Vagina (tissue), 2 donors: Measurements from ENCODE around the gene PIAS4.

Experiments used
- POLR2AphosphoS5 ChIP-seq, 2 donors: sonication (generic); formaldehyde crosslinking; IDR thresholded peaks; one replicate each; pipeline ENCODE4 v1.9.0; 2017; ENCODE audit warnings: antibody characterized with exemption in 2 of 2, mild to moderate bottlenecking in 2 of 2, low read depth in 1 of 2; ENCODE audit not compliant: insufficient read depth in 1 of 2
- TF ChIP-seq, protein P1 (sequence below), 3 experiments: fragments of 450-650 bp in 2 of 3; fragments of 200-600 bp in 1 of 3; sonication (generic) in 1 of 3; IDR thresholded peaks; one replicate each; pipeline ENCODE4 v1.5.1; 2017 to 2019; ENCODE audit warnings: antibody characterized with exemption in 3 of 3, mild to moderate bottlenecking in 2 of 3, moderate library complexity in 2 of 3

DNA sequence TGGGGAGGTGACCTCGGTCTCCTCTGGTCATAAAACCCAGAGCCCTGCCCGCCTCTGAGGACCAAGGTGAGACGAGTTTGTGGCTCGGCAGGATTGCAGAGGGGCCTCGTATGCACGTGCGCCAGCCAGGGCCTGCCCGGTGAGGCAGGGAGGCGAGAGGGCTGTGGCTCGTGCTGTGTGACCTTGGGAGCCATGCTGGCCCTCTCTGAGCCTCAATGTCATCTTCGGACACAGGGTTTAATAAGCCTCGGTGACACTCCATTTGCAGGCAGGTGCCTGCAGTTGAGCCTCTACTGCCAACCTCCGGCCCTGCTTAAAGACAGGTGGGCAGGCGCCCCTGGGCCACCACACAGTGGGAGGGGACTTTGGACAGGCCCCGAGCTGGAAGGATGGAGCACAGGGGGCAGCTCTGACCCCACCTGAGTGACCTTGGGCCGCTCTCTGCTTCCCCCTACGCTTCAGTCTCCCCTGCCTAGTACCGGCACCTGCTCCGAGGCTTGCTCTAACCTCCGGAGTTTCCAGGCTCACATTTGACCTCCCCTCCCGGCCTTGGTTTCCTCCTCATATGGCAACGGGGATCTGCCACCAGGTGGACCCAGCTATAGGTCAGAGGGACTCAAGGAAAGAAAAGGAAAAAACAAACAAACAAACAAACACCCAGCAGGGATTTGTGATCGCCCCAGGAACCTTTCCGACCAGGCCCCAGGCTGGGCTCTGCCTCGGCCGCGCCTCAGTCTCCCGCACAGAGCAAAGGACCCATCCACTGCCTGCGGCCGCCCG, 56.0 kb downstream of the PIAS4 start:
- TF ChIP-seq, protein P1, sequence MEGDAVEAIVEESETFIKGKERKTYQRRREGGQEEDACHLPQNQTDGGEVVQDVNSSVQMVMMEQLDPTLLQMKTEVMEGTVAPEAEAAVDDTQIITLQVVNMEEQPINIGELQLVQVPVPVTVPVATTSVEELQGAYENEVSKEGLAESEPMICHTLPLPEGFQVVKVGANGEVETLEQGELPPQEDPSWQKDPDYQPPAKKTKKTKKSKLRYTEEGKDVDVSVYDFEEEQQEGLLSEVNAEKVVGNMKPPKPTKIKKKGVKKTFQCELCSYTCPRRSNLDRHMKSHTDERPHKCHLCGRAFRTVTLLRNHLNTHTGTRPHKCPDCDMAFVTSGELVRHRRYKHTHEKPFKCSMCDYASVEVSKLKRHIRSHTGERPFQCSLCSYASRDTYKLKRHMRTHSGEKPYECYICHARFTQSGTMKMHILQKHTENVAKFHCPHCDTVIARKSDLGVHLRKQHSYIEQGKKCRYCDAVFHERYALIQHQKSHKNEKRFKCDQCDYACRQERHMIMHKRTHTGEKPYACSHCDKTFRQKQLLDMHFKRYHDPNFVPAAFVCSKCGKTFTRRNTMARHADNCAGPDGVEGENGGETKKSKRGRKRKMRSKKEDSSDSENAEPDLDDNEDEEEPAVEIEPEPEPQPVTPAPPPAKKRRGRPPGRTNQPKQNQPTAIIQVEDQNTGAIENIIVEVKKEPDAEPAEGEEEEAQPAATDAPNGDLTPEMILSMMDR (IDR thresholded peaks at IDR 0.05): no peak
- TF ChIP-seq POLR2AphosphoS5 (IDR thresholded peaks at IDR 0.05; ENCODE audit: insufficient read depth in 1 of 2, low read depth in 1 of 2): no peak
